Mesodermal cell (in vitro differentiated cells): ENCODE measurements around the gene TKT.
A peak's percentile ranks its signal among the peaks of the same experiment; 100 is the strongest.

Experiments
- H3K27ac ChIP-seq: 2 replicates; pipeline ENCODE4 v1.7.0; 2013; ENCODE audit warnings: mild to moderate bottlenecking, low read depth, low read length, moderate library complexity; ENCODE audit not compliant: severe bottlenecking
- H3K36me3 ChIP-seq: 2 replicates; pipeline ENCODE4 v1.7.1; 2013; ENCODE audit warnings: mild to moderate bottlenecking, low read length, moderate library complexity; ENCODE audit not compliant: control insufficient read depth, insufficient read depth
- H3K4me1 ChIP-seq: one replicate; pipeline ENCODE4 v1.7.1; 2013; ENCODE audit warnings: mild to moderate bottlenecking, low read length; ENCODE audit not compliant: insufficient read depth, control insufficient read depth, poor library complexity, severe bottlenecking
- H3K4me3 ChIP-seq: 2 replicates; pipeline ENCODE4 v1.7.0; 2013; ENCODE audit warnings: low read length, control low read depth, mild to moderate bottlenecking; ENCODE audit not compliant: insufficient read depth, poor library complexity, severe bottlenecking; ENCODE audit errors: extremely low read depth
- H3K9me3 ChIP-seq: 2 replicates; pipeline ENCODE4 v1.7.1; 2013; ENCODE audit warnings: mild to moderate bottlenecking, low read length, moderate library complexity; ENCODE audit not compliant: control insufficient read depth
- whole genome bisulfite sequencing, 2 experiments: methylation state at CpG; one replicate each; pipeline ENCODE4 v1.1.5; 2013; ENCODE audit warnings: missing lambda C conversion rate in 2 of 2; ENCODE audit not compliant: insufficient coverage in 2 of 2; 5-methylcytosine and 5-hydroxymethylcytosine counted together

The TKT gene

DNA sequence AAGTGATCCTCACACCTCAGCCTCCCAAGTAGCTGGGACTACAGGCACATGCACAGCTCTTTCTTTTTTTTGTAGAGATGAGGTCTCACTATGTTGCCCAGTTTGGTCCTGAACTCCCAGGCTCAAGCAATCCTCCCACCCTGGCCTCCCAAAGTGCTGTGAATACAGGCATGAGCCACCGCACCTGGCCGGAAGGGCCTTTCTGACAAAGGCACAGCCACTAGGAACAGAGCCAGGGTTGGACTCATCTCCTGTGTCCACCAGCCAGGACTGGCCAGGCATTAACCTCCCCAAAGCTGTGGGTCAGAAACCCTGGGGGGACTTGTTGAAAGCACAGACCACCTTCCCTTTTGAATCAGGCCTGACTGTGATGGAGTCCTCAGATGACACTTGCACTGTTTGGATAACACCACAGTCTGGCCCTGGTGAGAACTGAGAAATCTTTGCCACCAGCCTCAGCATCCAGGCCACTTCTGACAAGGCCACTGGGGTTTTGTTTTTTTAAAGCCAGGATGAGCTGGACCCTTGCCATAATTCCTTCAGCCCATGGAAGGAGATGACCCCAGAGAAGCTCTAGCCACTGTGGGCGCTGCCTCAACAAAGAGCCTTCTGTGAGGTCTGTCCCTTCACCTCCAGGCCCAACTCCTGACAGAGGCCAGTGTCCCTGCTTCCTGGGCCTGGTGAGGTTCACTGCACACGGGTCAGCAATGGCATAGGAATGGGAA lies 4.8 kb downstream of the TKT start:
- Histone ChIP-seq H3K27ac (no peak overlapping the region), H3K4me3 (no peak overlapping the region), H3K4me1 (peaks cover 36% of the 10 kb centered on the region), H3K9me3 (no peaks in the 10 kb centered on the region), H3K36me3 (peaks cover 59% of the 10 kb centered on the region)
- WGBS, 2 experiments, result 85 to 95% methylated on average over 4 of the region's 4 CpGs

DNA sequence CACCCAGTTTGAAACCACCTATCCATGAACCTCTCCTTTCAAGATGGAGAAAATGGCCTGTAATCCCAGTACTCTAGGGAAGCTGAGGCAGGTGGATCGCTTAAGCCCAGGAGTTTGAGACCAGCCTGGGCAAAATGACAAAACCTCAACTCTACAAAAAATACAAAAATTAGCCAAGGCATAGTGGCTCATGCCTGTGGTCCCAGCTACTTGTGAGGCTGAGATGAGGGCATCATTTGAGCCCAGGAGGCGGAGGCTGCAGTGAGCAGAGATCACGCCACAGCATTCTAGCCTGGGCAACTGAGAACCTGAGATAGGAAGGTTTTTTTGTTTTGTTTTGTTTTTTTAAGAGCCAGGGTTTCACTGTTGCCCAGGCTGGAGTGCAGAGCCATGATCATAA lies 5.4 kb downstream of the TKT start:
- no peak overlapping the region for H3K4me3 ChIP-seq
- H3K9me3 ChIP-seq, result no peaks in the 10 kb centered on the region
- H3K27ac ChIP-seq, result no peak overlapping the region
- H3K4me1 ChIP-seq, result peaks cover 36% of the 10 kb centered on the region
- peaks cover 64% of the 10 kb centered on the region for H3K36me3 ChIP-seq
- WGBS, 2 experiments, result 67 to 100% methylated on average over 1 to 2 of the region's 3 CpGs

DNA sequence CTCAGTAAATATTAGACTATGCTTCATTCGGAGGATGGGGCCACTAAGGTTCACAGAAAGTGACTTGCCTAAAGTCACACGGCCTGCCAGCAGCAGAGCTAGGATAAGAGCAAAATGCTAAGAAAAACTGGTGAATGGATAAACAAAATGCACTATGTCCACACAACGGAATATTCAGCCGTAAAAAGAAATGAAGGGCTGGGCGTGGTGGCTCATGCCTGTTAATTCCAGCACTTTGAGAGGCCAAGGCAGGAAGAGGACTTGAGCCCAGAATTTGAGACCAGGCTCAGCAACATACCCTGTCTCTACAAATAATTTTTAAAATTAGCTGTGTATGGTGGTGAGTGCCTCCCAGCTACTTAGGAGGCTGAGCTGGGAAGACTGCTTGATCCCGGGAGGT lies 7.7 kb downstream of the TKT start:
- Histone ChIP-seq H3K27ac (no peak overlapping the region), H3K9me3 (no peaks in the 10 kb centered on the region), H3K4me3 (no peak overlapping the region), H3K4me1 (peaks cover 39% of the 10 kb centered on the region), H3K36me3 (peaks cover 72% of the 10 kb centered on the region)
- WGBS, 2 experiments, result 91 to 100% methylated on average over 5 of the region's 6 CpGs

DNA sequence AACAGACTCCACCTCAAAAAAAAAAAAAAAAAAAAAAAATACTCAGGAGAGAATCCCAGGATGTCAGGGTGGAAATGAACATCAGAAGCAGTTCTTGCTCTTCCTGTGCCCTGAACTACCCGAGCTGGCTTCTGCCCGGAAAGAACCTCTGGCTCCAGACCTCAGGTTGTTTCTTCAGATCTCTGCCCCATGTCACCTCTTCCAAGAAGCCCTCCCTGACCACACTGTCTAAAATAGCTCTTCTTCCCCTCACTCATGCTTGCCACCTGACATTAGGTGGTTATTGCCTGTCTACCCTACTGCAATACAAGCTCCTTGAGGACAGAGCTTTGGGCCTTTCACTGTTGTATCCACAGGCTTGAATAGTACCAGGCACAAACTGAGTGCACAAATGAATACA lies 8.2 kb downstream of the TKT start:
- Histone ChIP-seq H3K27ac (no peak overlapping the region), H3K36me3 (peaks cover 75% of the 10 kb centered on the region), H3K4me1 (peaks cover 40% of the 10 kb centered on the region), H3K4me3 (no peak overlapping the region), H3K9me3 (no peaks in the 10 kb centered on the region)
- 90 to 93% methylated on average over 2 of the region's 2 CpGs for WGBS, 2 experiments

DNA sequence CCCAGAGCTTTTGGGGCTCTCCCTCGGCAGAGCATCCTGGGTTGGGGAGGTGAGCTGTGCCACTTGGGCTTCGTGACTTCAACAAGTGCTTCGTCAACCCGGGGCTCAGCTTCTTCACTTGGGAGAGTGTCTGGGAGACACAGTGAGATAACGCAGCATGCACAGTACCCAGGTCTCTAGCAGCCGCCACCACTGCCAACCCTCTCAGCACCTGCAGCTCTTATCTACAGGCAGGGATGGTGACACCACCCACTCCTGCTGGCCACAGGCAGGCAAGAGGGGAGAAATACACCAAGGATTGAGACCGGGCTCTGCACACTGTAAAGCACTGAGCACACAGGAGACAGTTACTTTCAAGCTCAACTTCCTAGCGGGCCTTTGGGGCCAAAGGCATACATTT lies 11.6 kb downstream of the TKT start:
- no peak overlapping the region for H3K4me3 ChIP-seq
- H3K36me3 ChIP-seq, result peaks cover 89% of the 10 kb centered on the region
- H3K27ac ChIP-seq, result no peak overlapping the region
- H3K9me3 ChIP-seq, result no peaks in the 10 kb centered on the region
- 96 to 97% methylated on average over 5 to 8 of the region's 8 CpGs for whole genome bisulfite sequencing, 2 experiments
- H3K4me1 ChIP-seq, result peaks cover 22% of the 10 kb centered on the region

DNA sequence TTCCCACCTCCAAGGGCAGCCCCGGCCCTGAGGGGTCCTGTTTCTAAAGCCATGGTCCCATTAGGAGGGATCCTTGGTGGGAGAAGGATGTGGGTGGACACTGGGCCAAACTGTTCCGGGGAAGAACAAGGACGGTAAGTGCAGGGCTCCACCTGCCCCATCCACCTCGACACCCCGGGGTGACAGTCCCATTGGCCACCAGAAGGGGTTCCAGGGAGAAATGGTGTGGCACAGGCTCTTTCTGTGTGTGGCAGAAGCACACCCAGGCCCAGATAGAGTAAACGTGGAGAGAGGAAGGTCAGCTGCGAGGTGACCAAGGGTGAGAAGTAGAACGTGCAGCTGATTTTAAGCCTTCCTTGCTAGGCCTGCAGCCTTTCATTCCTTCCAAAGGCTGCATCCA lies 12.0 kb downstream of the TKT start:
- 91 to 100% methylated on average over 5 to 8 of the region's 8 CpGs for WGBS, 2 experiments
- peaks cover 23% of the 10 kb centered on the region for H3K4me1 ChIP-seq

DNA sequence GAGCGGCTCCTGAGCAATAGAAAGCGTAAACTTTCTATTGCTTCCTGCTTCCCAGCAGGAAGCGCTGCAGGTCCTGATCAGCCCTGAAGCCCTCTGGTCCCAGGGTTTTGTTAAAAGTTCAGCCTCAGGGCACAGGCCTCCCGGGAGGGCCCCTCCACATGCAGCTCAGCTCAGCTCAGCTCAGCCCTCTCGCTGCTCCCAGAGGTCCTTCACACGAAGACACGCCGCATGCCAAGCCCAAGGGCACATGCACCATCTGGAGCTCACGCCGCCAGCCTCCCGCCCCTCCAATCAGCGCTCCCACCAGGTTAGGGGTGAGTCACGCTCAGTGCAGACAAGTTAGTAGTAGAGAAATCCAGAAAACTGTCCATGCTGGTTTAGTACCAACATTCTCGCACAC lies 12.7 kb downstream of the TKT start:
- peaks cover 28% of the 10 kb centered on the region for H3K4me1 ChIP-seq
- H3K36me3 ChIP-seq, result peaks cover 93% of the 10 kb centered on the region
- H3K9me3 ChIP-seq, result no peaks in the 10 kb centered on the region
- no peak overlapping the region for H3K4me3 ChIP-seq
- WGBS, 2 experiments, result 78 to 81% methylated on average over 11 to 13 of the region's 14 CpGs
- H3K27ac ChIP-seq, result peak overlapping the region; percentile 45

More for the DNA sequence above, 12.0 kb downstream of the TKT start:
- no peak overlapping the region for H3K4me3 ChIP-seq
- H3K9me3 ChIP-seq, result no peaks in the 10 kb centered on the region
- peaks cover 93% of the 10 kb centered on the region for H3K36me3 ChIP-seq
- no peak overlapping the region for H3K27ac ChIP-seq

DNA sequence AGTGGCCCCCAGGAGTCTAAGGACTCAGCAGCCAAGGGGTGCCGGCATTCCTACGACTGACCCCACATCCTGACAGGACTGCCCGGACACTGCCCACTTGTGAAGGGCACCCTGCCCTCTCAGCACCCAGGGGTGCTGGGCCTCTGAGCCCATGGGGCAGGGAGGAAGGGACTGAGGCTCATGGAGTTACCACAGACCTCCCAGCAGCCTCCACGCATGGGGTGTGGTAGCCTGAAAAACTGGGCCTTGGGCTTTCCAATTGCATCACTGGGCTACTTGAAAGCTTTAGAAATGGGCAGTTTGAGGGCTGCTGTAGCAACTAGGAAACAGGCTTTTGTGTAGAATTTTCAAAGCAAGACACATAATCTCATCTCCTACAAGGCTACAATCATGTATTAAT lies 13.2 kb downstream of the TKT start:
- no peaks in the 10 kb centered on the region for H3K9me3 ChIP-seq
- 100% methylated on average over 3 to 4 of the region's 4 CpGs for WGBS, 2 experiments
- no peak overlapping the region for H3K4me3 ChIP-seq
- peak overlapping the region; percentile 30 for H3K27ac ChIP-seq
- peaks cover 32% of the 10 kb centered on the region for H3K4me1 ChIP-seq
- H3K36me3 ChIP-seq, result peaks cover 93% of the 10 kb centered on the region

DNA sequence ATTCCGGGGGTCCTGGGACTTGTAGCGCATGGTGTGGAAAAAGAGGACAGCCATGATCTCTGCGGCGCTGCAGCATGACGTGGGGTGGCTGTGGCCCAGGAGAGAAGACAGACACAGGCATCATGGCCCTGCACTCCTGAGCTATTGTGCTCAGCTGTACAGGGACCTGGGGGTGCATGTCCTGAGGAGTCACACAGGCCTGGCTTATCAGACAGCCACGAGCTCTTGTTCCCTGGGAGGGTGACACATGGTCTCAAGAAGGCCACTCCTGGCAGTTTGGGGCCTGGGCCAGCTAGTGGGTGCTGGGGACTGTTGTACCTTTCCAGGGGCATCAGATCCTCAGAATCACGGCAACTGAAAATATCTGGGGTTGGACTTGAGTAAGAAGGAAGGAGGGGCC lies 13.7 kb downstream of the TKT start:
- peaks cover 91% of the 10 kb centered on the region for H3K36me3 ChIP-seq
- no peaks in the 10 kb centered on the region for H3K9me3 ChIP-seq
- no peak overlapping the region for H3K4me3 ChIP-seq
- 93 to 96% methylated on average over 7 of the region's 7 CpGs for WGBS, 2 experiments
- H3K4me1 ChIP-seq, result peaks cover 32% of the 10 kb centered on the region
- H3K27ac ChIP-seq, result no peak overlapping the region

DNA sequence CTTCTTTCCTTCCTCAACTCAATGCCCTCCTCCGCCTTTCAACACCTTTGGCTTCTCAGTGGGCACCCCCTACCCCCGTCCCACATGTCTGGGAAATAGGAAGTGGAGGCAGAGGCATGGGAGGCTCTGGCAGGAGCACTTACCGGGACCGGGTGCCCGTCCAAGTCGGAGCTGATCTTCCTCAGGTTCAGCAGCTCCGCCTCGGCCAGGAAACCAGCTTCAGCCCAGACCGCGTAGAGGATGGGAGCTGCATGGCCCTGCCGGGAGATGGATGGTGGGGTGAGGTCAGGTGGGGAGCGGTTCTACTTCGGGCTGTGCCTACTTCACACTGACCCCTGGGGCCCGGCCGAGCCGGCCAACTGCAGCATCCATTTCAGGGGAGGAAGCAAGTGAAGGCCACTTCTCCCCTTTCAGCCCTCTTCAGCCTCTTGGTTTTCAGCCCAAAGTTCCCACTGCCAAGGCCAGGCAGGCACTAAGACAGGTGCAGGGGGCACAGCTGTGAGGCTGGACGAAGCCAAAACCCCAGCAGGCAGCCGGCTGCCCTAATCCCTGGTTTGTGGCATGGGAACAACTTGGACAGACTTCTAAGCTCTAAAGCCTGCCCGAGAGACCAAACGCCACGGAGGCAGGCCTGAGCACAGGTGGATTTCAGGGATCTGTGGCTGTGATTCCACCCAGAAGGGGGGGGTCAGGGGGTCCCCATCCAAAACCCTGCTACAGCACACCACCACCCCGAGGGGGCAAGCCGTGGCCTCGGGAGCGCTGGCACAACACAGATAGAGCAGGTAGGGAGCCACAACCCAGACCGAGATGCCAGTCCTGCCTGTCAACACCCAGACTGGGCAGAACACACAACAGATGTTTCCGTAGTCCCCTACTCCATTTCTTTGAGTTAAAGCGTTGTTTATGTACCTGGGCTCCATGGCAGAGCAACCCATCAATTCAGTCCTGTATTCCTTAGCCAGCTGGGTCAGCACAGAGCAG lies 14.5 kb downstream of the TKT start:
- Histone ChIP-seq H3K4me1 (peaks cover 39% of the 10 kb centered on the region), H3K4me3 (no peak overlapping the region), H3K27ac (no peak overlapping the region), H3K9me3 (no peaks in the 10 kb centered on the region), H3K36me3 (peaks cover 92% of the 10 kb centered on the region)
- WGBS, 2 experiments, result 91 to 92% methylated on average over 14 to 22 of the region's 28 CpGs
